ENCODE data around the gene TIMM13. TPM values are rescaled to one million over a fixed set of nuclear protein-coding genes. Genes with fewer than 3 reads are reported as not detected.

Gene TIMM13
- total and polyA plus RNA-seq, 2 of the 8 experiments (the other 6 are each of a cell fraction or from before 2014, with no cell fraction given) = 270 to 275 TPM

GRCh38 chr19:2451138-2451537 lies 23.8 kb upstream of the TIMM13 start:
- CTCF ChIA-PET (ENCODE audit: partially characterized antibody) = no interaction called here
- Histone ChIP-seq H3K27ac (ENCODE audit: low read depth, low read length) (no peak overlapping the region), H3K27me3 (replicated peaks in 1 of 4; ENCODE audit: control insufficient read depth in 3 of 4, extremely low read depth in 1 of 4, insufficient read depth in 3 of 4, low read length in 3 of 4) (no peaks in the 10 kb centered on the region)

More at GRCh38 chr19:2451138-2451537, 23.8 kb upstream of the TIMM13 start:
- no peak for DNase-seq (ENCODE audit: low read depth in 1 of 2, low spot score in 2 of 2)
- H3K9ac ChIP-seq (replicated peaks in 1 of 4; ENCODE audit: extremely low read depth in 1 of 4, low read depth in 3 of 4, low read length in 3 of 4) = no peak overlapping the region; a peak in 1 of 7 replicates
- no peak for FAIRE-seq
- H3K4me3 ChIP-seq (ENCODE audit: extremely low read depth in 1 of 4, insufficient read depth in 2 of 4, low read depth in 3 of 4, low read length in 4 of 4) = no peak overlapping the region
- no peak overlapping the region for H2AK5ac ChIP-seq (ENCODE audit: low read depth, low read length)
- no peak overlapping the region for H2BK120ac ChIP-seq (replicated peaks; ENCODE audit: low read depth, low read length)
- peaks cover 13% of the 10 kb centered on the region for H3K79me1 ChIP-seq (ENCODE audit: low read depth, low read length)
- H3K23ac ChIP-seq (ENCODE audit: insufficient read length) = no peak overlapping the region
- 94% methylated on average over 7 of the region's 7 CpGs; no CpG with 5 or more reads in 1 of the 2 experiments for WGBS, 2 experiments (ENCODE audit: extremely low coverage in 1 of 2, insufficient coverage in 1 of 2, insufficient read length in 1 of 2, insufficient replicate concordance in 2 of 2, low coverage in 1 of 2, low lambda C conversion rate in 2 of 2, missing lambda C conversion rate in 1 of 2)
- peaks cover 0 to 13% (median 3%) of the 10 kb centered on the region in 4 experiments; a peak in 5 of 7 replicates for H3K4me1 ChIP-seq (replicated peaks in 1 of 4; ENCODE audit: control insufficient read depth in 3 of 4, insufficient read depth in 4 of 4, low read length in 3 of 4)
- no peak overlapping the region for H4K5ac ChIP-seq (ENCODE audit: insufficient read length, low read depth, low read length)
- no peak overlapping the region for H2AFZ ChIP-seq (ENCODE audit: low read length)
- no peaks in the 10 kb centered on the region for H3K23me2 ChIP-seq (ENCODE audit: low read depth, low read length)
- no peak overlapping the region for H2BK20ac ChIP-seq (ENCODE audit: low read length)
- H3K56ac ChIP-seq (replicated peaks; ENCODE audit: insufficient read length, low read depth, low read length) = no peak overlapping the region
- H3K4ac ChIP-seq (replicated peaks; ENCODE audit: insufficient read length, low read depth, low read length) = no peak overlapping the region
- no peak overlapping the region for H3K4me2 ChIP-seq (ENCODE audit: insufficient read depth in 1 of 2, low read depth in 2 of 2, low read length in 2 of 2)
- H3K14ac ChIP-seq (ENCODE audit: insufficient read length) = no peak overlapping the region
- H4K91ac ChIP-seq (replicated peaks; ENCODE audit: insufficient read length, low read length) = no peak overlapping the region
- no peak overlapping the region for H3K18ac ChIP-seq (ENCODE audit: extremely low read depth, low read length)
- no peaks in the 10 kb centered on the region; a peak in 2 of 8 replicates for H3K36me3 ChIP-seq (ENCODE audit: control insufficient read depth in 2 of 4, insufficient read depth in 4 of 4, low read length in 3 of 4)
- H2BK5ac ChIP-seq (ENCODE audit: low read depth, low read length) = no peak overlapping the region
- peaks cover 29 to 93% of the 10 kb centered on the region in 2 experiments for H3K79me2 ChIP-seq (ENCODE audit: control insufficient read depth in 1 of 2, insufficient read depth in 2 of 2, low read length in 2 of 2)
- H2BK12ac ChIP-seq (ENCODE audit: low read depth, low read length) = no peak overlapping the region
- H2BK15ac ChIP-seq (ENCODE audit: low read length) = no peak overlapping the region
- peaks cover 51 to 52% of the 10 kb centered on the region in 2 experiments for H4K20me1 ChIP-seq (replicated peaks in 1 of 2; ENCODE audit: control insufficient read depth in 1 of 2, insufficient read depth in 2 of 2, low read length in 2 of 2)
- no peak overlapping the region for H4K8ac ChIP-seq (ENCODE audit: extremely low read depth, insufficient read depth, low read length)
- H3K9me3 ChIP-seq (ENCODE audit: insufficient read depth in 2 of 2, low read depth in 1 of 2, low read length in 1 of 2) = no peaks in the 10 kb centered on the region
- TF ChIP-seq GTF2F1 (IDR thresholded peaks at IDR 0.05; ENCODE audit: borderline replicate concordance, low read depth, low read length) = no peak
- POLR2A ChIA-PET (ENCODE audit: partially characterized antibody) = interaction anchor here (1.2 kb wide), 2 partner anchors 22 to 25 kb away, joined by 3 to 6 read pairs; no protein-coding TSS in a partner anchor

All from H1 (cell line).